HL-60 (cell line): ENCODE data around the gene SNRPA1.

Experiments used
- GABPA ChIP-seq: IDR thresholded peaks from 2 replicates; pipeline ENCODE4 v1.6.1; 2012; ENCODE audit warnings: low read depth
- REST ChIP-seq: IDR thresholded peaks from 2 replicates; pipeline ENCODE4 v1.6.1; 2012; ENCODE audit warnings: low read depth; ENCODE audit not compliant: insufficient replicate concordance
- TF ChIP-seq, protein P1 (sequence below): IDR thresholded peaks from one replicate; pipeline ENCODE4 v1.5.1; 2011; ENCODE audit warnings: low read length, control low read depth, inconsistent platforms; ENCODE audit not compliant: insufficient read depth

GRCh38 chr15:101293122-101293521 lies 1.9 kb downstream of the SNRPA1 start:
- TF ChIP-seq, protein P1, sequence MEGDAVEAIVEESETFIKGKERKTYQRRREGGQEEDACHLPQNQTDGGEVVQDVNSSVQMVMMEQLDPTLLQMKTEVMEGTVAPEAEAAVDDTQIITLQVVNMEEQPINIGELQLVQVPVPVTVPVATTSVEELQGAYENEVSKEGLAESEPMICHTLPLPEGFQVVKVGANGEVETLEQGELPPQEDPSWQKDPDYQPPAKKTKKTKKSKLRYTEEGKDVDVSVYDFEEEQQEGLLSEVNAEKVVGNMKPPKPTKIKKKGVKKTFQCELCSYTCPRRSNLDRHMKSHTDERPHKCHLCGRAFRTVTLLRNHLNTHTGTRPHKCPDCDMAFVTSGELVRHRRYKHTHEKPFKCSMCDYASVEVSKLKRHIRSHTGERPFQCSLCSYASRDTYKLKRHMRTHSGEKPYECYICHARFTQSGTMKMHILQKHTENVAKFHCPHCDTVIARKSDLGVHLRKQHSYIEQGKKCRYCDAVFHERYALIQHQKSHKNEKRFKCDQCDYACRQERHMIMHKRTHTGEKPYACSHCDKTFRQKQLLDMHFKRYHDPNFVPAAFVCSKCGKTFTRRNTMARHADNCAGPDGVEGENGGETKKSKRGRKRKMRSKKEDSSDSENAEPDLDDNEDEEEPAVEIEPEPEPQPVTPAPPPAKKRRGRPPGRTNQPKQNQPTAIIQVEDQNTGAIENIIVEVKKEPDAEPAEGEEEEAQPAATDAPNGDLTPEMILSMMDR = no peak
- TF ChIP-seq GABPA (no peak), REST (no peak)
